Measurements from ENCODE around the gene FAM221B. TPM values are rescaled to one million over a fixed set of nuclear protein-coding genes. Genes with fewer than 3 reads are reported as not detected.

FAM221B gene
- total and polyA plus RNA-seq, 2 donors (not counting 1 experiment from before 2014, with no cell fraction given) = not detected

DNA sequence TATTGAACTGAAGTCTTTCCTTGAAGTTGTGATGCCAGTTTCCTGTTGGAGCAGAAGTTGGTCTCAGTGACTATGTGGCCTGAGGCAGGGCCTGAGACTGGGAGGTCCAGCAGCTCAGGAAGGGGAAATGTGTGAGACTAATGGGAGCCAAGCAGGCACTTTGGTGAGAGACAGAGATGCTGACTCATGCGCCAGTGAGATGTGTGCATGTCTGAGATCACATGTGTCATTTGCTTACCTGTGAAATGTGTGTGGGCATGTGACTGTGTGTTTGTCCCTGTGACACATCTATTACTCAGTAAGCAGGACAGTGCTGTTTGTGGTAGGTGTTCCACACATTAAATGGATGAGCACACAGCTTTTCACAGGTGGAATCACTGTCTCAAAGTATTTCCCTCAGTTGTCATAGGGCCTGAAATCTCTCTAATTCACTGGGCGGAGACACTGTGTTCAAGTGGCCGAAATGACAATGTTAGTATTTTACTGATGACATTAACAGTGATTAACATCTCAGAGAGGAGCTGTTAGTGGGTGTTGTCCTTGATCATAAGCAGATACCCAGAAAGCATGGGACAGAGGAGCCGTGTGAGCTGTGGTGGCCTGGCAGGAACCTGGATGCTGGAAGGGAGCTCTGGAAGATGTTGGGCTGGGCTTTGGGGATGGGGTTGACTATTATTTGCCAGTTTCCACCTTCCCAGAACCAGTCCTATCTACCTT is 29.7 kb downstream of the FAM221B start:
- no peaks in the 10 kb centered on the region for H4K20me1 ChIP-seq (ENCODE audit: control insufficient read depth, insufficient read depth, low read length, poor library complexity, severe bottlenecking)
- no peak overlapping the region for H3K9ac ChIP-seq (ENCODE audit: low read length)
- no peak overlapping the region for H2AFZ ChIP-seq (ENCODE audit: insufficient read depth, low read depth, low read length, poor library complexity, severe bottlenecking)
- H3K9me3 Mint-ChIP-seq (ENCODE audit: insufficient read depth) = no peaks in the 10 kb centered on the region
- no peaks in the 10 kb centered on the region for H3K27me3 ChIP-seq (replicated peaks in 1 of 4; ENCODE audit: control extremely low read depth in 1 of 4, control insufficient read depth in 3 of 4, insufficient read depth in 4 of 4, low read length in 3 of 4)
- no peak overlapping the region for H3K27ac ChIP-seq (ENCODE audit: low read length in 2 of 2)
- no peak overlapping the region for H3K4me2 ChIP-seq (replicated peaks; ENCODE audit: low read depth, low read length, poor library complexity, severe bottlenecking)
- no peak overlapping the region for H3K4me3 Mint-ChIP-seq
- no peaks in the 10 kb centered on the region for H3K79me2 ChIP-seq (ENCODE audit: control insufficient read depth, insufficient read depth, low read length)
- H3K27ac Mint-ChIP-seq = no peak overlapping the region
- H3K27me3 Mint-ChIP-seq = no peaks in the 10 kb centered on the region
- 87% methylated on average over 3 of the region's 4 CpGs for WGBS (ENCODE audit: insufficient coverage)
- ChIA-PET CTCF (interaction anchor here (1.1 to 1.9 kb wide), 5 partner anchors 9 to 83 kb away, joined by 3 to 8 read pairs (median 3); no protein-coding TSS in a partner anchor), POLR2A (no interaction called here)
- peaks cover 0 to 6% of the 10 kb centered on the region in 2 experiments for H3K36me3 ChIP-seq (replicated peaks in 1 of 2; ENCODE audit: control extremely low read depth in 1 of 2, control insufficient read depth in 1 of 2, extremely low read depth in 1 of 2, insufficient read depth in 2 of 2, low read length in 1 of 2)
- intact Hi-C loops (cut with micrococcal nuclease) = no loop called here
- no peaks in the 10 kb centered on the region for H3K4me1 ChIP-seq (ENCODE audit: control insufficient read depth in 2 of 2, insufficient read depth in 2 of 2, low read length in 2 of 2)
- ATAC-seq (ENCODE audit: low read depth) (no peak), DNase-seq (no peak)
- no peak overlapping the region for H3K4me3 ChIP-seq (ENCODE audit: control extremely low read depth in 1 of 5, extremely low read depth in 1 of 5, insufficient read depth in 1 of 5, low read depth in 2 of 5, low read length in 4 of 5)
- TF ChIP-seq EZH2 (IDR thresholded peaks at IDR 0.05; ENCODE audit: borderline replicate concordance, insufficient read depth, low read depth, low read length, poor library complexity, severe bottlenecking) = no peak
- TF ChIP-seq, protein P1, sequence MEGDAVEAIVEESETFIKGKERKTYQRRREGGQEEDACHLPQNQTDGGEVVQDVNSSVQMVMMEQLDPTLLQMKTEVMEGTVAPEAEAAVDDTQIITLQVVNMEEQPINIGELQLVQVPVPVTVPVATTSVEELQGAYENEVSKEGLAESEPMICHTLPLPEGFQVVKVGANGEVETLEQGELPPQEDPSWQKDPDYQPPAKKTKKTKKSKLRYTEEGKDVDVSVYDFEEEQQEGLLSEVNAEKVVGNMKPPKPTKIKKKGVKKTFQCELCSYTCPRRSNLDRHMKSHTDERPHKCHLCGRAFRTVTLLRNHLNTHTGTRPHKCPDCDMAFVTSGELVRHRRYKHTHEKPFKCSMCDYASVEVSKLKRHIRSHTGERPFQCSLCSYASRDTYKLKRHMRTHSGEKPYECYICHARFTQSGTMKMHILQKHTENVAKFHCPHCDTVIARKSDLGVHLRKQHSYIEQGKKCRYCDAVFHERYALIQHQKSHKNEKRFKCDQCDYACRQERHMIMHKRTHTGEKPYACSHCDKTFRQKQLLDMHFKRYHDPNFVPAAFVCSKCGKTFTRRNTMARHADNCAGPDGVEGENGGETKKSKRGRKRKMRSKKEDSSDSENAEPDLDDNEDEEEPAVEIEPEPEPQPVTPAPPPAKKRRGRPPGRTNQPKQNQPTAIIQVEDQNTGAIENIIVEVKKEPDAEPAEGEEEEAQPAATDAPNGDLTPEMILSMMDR (IDR thresholded peaks at IDR 0.05) = no peak
- H3K9me3 ChIP-seq (ENCODE audit: control extremely low read depth in 1 of 3, control insufficient read depth in 2 of 3, insufficient read depth in 1 of 3, low read length in 2 of 3) = no peaks in the 10 kb centered on the region
- H3K4me1 Mint-ChIP-seq = no peaks in the 10 kb centered on the region

All from B cell (primary cell).